ENCODE measurements around the gene TEAD3.
"Not testable (repeated sequence)": the region's sequence is repeated elsewhere in the genome, so short reads cannot be mapped to it uniquely, and the experiment has no call there.

The TEAD3 gene

DNA sequence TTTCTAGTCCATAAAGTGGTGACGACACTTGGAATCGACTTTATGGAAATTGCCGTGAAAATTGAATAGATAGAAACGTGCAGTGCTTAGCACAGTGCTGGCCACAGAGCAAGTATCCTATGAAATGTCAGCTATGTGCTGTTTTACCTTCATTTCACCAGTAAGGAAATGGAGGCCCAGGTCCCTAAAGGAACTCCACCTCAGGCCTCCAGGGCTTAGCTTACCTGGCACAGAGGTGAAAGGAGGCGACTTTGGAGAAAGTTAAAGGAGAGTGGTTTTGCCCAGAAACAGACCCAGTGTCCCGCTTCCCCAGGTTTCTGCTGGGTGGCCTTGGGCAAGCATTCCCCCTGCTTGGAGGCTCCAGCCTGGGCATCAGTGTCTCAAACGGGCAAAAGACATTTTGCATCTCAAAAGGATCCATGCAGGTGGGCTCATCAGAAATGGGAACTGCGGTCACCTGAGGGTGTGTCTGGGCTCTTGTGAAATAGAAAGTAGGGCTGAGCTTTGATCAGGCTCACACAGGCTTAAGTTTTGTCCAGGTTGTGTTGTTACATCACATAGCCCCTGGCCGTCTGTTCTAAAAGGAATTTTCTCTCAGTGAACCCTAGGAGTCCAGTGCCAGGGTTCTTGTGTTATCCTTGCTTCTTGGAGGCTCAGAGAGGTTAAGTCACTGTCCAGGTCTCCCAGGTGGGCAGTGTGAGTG is 22.6 kb upstream of the TEAD3 start:
- no peaks in the 10 kb centered on the region for H3K9me3 Mint-ChIP-seq
- H3K4me1 Mint-ChIP-seq (ENCODE audit: low read depth): no peaks in the 10 kb centered on the region
- H3K27me3 Mint-ChIP-seq: peaks cover 37% of the 10 kb centered on the region
- no peak overlapping the region for H3K27ac Mint-ChIP-seq
- no peak overlapping the region for H3K4me3 Mint-ChIP-seq
- intact Hi-C loops (cut with micrococcal nuclease): no loop called here
- no peaks in the 10 kb centered on the region for H3K36me3 Mint-ChIP-seq (ENCODE audit: low read depth)

- no peaks in the 10 kb centered on the region for H3K36me3 Mint-ChIP-seq (ENCODE audit: low read depth)
- peaks cover 39% of the 10 kb centered on the region for H3K27me3 Mint-ChIP-seq
- no peak overlapping the region for H3K4me3 Mint-ChIP-seq
- H3K4me1 Mint-ChIP-seq (ENCODE audit: low read depth): no peaks in the 10 kb centered on the region
- intact Hi-C loops (cut with micrococcal nuclease): no loop called here
- H3K9me3 Mint-ChIP-seq: no peaks in the 10 kb centered on the region
- no peak overlapping the region for H3K27ac Mint-ChIP-seq
Measured at GRCh38 chr6:35518566-35519312, 21.9 kb upstream of the TEAD3 start.

DNA sequence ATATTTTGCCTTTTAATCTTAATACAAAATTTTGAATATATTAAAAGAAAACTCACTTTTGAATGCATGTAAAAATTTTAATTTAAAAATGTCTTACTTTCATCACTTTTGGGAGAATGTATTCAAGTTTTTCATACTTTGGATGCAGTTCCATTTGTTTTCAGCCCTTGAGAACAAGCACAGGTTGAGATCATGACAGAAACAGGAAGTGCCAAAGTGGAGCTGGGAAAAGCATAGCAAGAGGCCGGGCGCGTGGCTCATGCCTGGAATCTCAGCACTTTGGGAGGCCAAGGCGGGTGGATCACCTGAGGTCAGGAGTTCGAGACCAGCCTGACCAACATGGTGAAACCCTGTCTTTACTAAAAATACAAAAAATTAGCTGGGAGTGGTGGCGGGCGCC is 21.1 kb upstream of the TEAD3 start:
- not testable (repeated sequence) for H3K27ac Mint-ChIP-seq

DNA sequence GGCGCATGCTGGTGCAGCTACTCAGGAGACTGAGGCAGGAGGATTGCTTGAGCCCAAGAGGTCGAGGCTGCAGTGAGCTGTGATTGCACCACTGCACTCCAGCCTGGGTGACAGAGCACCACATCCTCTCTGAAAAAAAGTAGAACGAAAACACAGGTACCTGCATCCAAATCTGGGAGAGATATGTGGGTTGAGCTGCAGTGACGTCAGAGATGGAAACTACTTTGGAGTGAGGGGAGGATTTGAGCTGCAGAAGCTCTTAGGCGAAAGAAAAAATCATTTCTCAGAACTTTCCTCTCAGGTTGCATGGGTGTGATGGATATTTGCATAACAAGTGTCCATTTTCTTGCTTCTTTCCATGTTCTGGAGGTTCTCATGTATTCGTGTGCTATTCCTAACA is 19.8 kb upstream of the TEAD3 start:
- H3K36me3 Mint-ChIP-seq (ENCODE audit: low read depth): no peaks in the 10 kb centered on the region
- H3K4me1 Mint-ChIP-seq (ENCODE audit: low read depth): no peaks in the 10 kb centered on the region
- no peak overlapping the region for H3K27ac Mint-ChIP-seq
- no peaks in the 10 kb centered on the region for H3K9me3 Mint-ChIP-seq
- intact Hi-C loops (cut with micrococcal nuclease): no loop called here
- H3K27me3 Mint-ChIP-seq: peaks cover 48% of the 10 kb centered on the region
- no peak overlapping the region for H3K4me3 Mint-ChIP-seq

More for the DNA sequence above, 21.1 kb upstream of the TEAD3 start:
- H3K4me1 Mint-ChIP-seq (ENCODE audit: low read depth); H3K9me3 Mint-ChIP-seq; H3K4me3 Mint-ChIP-seq; H3K36me3 Mint-ChIP-seq (ENCODE audit: low read depth); intact Hi-C loops (cut with micrococcal nuclease): not testable (repeated sequence)
- peaks cover 43% of the 10 kb centered on the region for H3K27me3 Mint-ChIP-seq

GRCh38 chr6:35515939-35516338 is 19.1 kb upstream of the TEAD3 start:
- peaks cover 54% of the 10 kb centered on the region for H3K27me3 Mint-ChIP-seq
- H3K4me1 Mint-ChIP-seq (ENCODE audit: low read depth); H3K9me3 Mint-ChIP-seq; H3K4me3 Mint-ChIP-seq; intact Hi-C loops (cut with micrococcal nuclease); H3K36me3 Mint-ChIP-seq (ENCODE audit: low read depth); H3K27ac Mint-ChIP-seq: not testable (repeated sequence)

DNA sequence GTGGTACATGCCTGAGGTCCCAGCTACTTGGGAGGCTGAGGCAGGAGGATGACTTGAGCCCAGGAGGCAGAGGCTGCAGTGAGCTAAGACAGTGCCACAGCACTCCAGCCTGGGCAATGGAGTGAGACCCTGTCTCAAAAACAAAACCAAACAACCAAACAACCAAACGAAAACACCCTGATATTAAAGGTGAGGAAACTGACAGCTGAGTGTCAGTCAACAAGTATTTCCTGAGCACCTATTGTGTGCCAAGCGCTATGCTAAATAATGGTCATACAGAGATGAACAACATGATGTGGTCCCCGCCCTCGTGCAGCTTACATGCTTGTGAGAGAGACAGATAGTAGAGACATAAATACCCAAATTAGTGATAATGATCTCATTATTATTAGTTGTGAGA is 17.7 kb upstream of the TEAD3 start:
- intact Hi-C loops (cut with micrococcal nuclease): no loop called here
- H3K9me3 Mint-ChIP-seq: no peaks in the 10 kb centered on the region
- H3K4me1 Mint-ChIP-seq (ENCODE audit: low read depth): peaks cover 8% of the 10 kb centered on the region
- no peak overlapping the region for H3K27ac Mint-ChIP-seq
- no peak overlapping the region for H3K4me3 Mint-ChIP-seq
- no peaks in the 10 kb centered on the region for H3K36me3 Mint-ChIP-seq (ENCODE audit: low read depth)
- H3K27me3 Mint-ChIP-seq: peaks cover 56% of the 10 kb centered on the region

DNA sequence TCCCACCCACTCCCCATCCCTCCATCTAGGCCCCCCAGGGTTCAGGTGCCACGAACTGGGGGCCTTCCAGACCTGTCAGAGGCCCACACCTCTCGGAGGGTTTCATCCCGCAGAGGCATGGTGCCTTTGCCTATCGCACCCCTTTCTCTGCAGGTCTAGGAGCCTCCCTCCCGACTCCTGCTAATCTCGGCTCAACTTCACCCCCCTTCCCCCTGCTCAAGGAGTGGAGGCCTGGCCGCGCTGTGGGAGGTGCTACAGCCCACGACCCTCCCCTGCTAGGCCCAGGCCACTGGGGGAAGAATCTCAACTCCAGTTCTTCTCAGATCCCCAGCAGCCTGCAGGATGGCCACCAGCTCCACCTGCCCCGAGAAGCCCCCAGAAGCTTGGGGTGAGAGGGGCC is 15.9 kb upstream of the TEAD3 start, which contains the start of gene TULP1:
Gene TULP1 (minus strand): TSS at position 157 of the 400 bp plus-strand sequence. CDS start 38 bp downstream, at position 119.
- peaks cover 8% of the 10 kb centered on the region for H3K4me1 Mint-ChIP-seq (ENCODE audit: low read depth)
- peaks cover 69% of the 10 kb centered on the region for H3K27me3 Mint-ChIP-seq
- no peaks in the 10 kb centered on the region for H3K9me3 Mint-ChIP-seq
- H3K27ac Mint-ChIP-seq: no peak within 1 kb of the TSS
- H3K36me3 Mint-ChIP-seq (ENCODE audit: low read depth): no peaks in the 10 kb centered on the region
- no peak within 1 kb of the TSS for H3K4me3 Mint-ChIP-seq
- intact Hi-C loops (cut with micrococcal nuclease): no loop called here

DNA sequence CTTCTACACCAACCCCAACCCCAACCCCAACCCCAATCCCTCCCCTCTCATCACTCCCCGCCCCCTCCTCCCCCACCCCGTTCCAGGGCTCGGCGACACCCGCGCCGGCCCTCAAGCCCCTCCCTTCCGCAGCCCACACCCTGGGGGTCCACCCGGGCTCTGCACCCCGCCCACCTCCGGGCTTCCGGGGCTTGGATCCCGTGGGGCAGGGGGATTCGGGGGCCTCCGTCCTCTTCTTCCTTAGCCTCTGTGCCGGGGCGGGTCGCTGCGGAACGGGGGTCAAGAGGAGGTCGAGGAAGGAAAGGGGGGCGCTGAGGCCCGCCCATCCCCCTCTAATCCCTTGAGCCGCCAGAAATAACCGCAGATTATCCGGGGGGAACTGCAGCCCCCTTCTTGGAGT is 15.1 kb upstream of the TEAD3 start:
- Mint-ChIP-seq H3K27ac (no peak overlapping the region), H3K4me1 (ENCODE audit: low read depth) (peaks cover 8% of the 10 kb centered on the region), H3K27me3 (peaks cover 73% of the 10 kb centered on the region), H3K4me3 (no peak overlapping the region), H3K9me3 (no peaks in the 10 kb centered on the region), H3K36me3 (ENCODE audit: low read depth) (no peaks in the 10 kb centered on the region)
- intact Hi-C loops (cut with micrococcal nuclease): no loop called here

- no peak overlapping the region for H3K27ac Mint-ChIP-seq
- intact Hi-C loops (cut with micrococcal nuclease): no loop called here
Measured at GRCh38 chr6:35511562-35511941, 14.7 kb upstream of the TEAD3 start.

DNA sequence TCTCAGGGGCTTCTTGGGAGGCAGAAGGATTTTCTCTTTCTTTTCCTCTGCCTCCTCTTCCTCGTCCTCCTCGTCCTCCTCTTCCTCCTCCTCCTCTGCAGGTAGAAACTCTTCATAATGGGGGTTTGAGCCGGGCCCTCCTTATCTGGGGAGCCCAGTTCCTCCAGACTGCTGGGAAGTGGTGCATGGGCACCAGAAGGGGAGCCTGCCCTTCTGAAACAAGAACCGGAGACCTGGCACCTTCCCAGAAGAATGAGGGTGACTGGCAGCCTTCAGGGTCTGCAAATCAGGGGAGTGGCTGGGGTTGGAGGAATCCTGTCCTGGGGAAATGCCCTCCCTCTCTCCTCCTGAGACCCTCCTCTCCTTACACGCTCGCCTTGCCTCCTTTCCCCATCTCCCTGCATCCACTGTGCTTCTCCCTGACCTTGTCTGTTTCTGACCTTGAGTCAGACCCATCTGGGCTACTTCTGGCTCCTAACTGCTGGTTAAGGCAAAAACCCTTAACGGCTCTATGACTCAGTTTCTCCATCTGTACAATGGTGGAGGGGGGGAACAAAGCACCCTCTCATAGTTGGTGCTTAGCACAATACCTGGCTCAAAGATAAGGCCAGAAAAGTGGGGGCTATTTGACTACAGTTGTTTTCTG is 14.2 kb upstream of the TEAD3 start:
- H3K9me3 Mint-ChIP-seq: no peaks in the 10 kb centered on the region
- H3K27me3 Mint-ChIP-seq: peaks cover 77% of the 10 kb centered on the region
- H3K4me3 Mint-ChIP-seq: no peak overlapping the region
- H3K27ac Mint-ChIP-seq: no peak overlapping the region
- intact Hi-C loops (cut with micrococcal nuclease): no loop called here
- no peaks in the 10 kb centered on the region for H3K36me3 Mint-ChIP-seq (ENCODE audit: low read depth)
- peaks cover 8% of the 10 kb centered on the region for H3K4me1 Mint-ChIP-seq (ENCODE audit: low read depth)

More at GRCh38 chr6:35511562-35511941, 14.7 kb upstream of the TEAD3 start:
- no peaks in the 10 kb centered on the region for H3K9me3 Mint-ChIP-seq
- no peaks in the 10 kb centered on the region for H3K36me3 Mint-ChIP-seq (ENCODE audit: low read depth)
- H3K4me3 Mint-ChIP-seq: no peak overlapping the region
- peaks cover 74% of the 10 kb centered on the region for H3K27me3 Mint-ChIP-seq
- H3K4me1 Mint-ChIP-seq (ENCODE audit: low read depth): peaks cover 8% of the 10 kb centered on the region

DNA sequence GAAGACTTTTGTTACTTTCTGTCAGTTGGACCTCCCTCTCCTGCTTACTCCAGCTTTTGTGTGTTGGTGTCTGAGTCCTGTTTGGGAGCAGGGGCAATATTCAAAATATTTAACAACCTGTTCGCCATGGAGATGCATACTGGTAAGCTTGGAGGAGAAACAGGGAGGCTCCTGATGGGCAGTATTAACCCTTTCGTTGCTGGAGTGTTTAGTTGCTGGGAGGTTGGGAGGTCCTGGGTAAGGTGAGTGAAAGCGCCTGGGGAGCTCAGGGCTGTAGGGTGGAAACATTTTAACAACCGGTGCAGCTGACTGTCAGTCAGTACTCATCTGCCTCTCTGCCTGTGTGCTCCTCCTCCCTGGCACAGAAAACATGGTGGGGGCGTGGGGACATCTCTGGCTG is 11.7 kb upstream of the TEAD3 start:
- Mint-ChIP-seq H3K27ac (no peak overlapping the region), H3K4me1 (ENCODE audit: low read depth) (peaks cover 8% of the 10 kb centered on the region), H3K27me3 (peaks cover 80% of the 10 kb centered on the region), H3K36me3 (ENCODE audit: low read depth) (no peaks in the 10 kb centered on the region), H3K9me3 (no peaks in the 10 kb centered on the region), H3K4me3 (no peak overlapping the region)
- intact Hi-C loops (cut with micrococcal nuclease): no loop called here

DNA sequence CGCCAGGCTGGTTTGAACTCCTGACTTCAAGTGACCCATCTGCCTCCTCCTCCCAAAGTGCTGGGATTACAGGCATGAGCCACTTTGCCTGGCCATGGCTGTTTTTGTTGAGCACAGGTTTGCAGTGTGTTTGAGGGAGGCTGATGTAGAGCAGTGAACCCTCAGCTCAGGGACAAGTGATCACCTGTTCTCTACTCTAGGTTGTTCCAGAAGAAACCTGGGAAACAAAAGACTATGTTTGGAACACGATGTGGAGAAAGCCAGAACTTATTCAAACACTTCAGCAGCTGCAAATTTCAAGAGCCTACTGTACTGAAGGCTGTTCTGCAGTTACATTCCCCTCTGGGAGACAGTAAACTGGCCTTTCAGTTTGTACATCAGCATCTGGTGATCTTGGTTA is 11.1 kb upstream of the TEAD3 start:
- Mint-ChIP-seq H3K27ac (no peak overlapping the region), H3K9me3 (no peaks in the 10 kb centered on the region), H3K27me3 (peaks cover 82% of the 10 kb centered on the region), H3K4me3 (no peak overlapping the region), H3K4me1 (ENCODE audit: low read depth) (peaks cover 8% of the 10 kb centered on the region), H3K36me3 (ENCODE audit: low read depth) (no peaks in the 10 kb centered on the region)
- intact Hi-C loops (cut with micrococcal nuclease): no loop called here

DNA sequence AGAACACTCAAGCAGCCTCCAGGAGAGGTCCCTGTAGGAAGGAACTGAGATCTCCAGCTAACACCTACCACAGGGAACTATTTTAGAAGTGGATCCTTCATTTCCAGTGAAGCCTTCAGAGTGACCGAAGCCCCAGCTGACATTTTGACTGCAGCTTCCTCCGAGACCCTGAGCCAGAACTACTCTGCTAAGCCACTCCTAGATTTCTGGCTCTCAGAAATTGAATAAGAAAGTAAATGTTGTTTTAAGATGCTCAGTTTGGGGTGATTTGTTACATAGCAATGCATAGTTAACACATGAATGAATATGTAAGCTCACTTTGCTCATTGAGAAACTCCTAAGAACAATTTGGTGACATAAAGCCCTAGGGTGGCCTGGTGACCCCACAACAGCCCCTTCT is 10.3 kb upstream of the TEAD3 start:
- intact Hi-C loops (cut with micrococcal nuclease): no loop called here
- Mint-ChIP-seq H3K27ac (no peak overlapping the region), H3K27me3 (peaks cover 83% of the 10 kb centered on the region), H3K36me3 (ENCODE audit: low read depth) (no peaks in the 10 kb centered on the region), H3K9me3 (no peaks in the 10 kb centered on the region), H3K4me3 (no peak overlapping the region), H3K4me1 (ENCODE audit: low read depth) (peaks cover 8% of the 10 kb centered on the region)

DNA sequence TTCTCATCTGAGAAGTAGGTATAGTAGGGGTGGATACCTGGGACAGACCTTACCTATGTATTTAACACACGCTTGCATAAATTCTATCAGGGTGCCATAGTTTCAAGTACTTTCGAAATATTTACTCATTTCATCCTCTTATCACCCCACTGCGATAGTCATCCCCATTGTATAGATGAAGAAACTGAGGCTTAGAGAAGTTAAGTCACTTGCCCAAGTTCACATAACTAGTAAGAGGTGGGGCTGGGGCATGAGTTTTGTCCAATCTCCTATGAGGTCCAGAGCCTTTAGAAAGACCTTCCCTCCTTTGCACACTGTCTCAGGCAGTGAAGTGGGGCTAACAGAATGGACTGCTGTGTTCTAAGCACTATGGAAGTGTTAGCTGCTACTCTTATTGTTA is 9.7 kb upstream of the TEAD3 start:
- H3K27ac Mint-ChIP-seq: no peak overlapping the region
- H3K4me3 Mint-ChIP-seq: no peak overlapping the region
- no peaks in the 10 kb centered on the region for H3K36me3 Mint-ChIP-seq (ENCODE audit: low read depth)
- no peaks in the 10 kb centered on the region for H3K9me3 Mint-ChIP-seq
- peaks cover 83% of the 10 kb centered on the region for H3K27me3 Mint-ChIP-seq
- peaks cover 8% of the 10 kb centered on the region for H3K4me1 Mint-ChIP-seq (ENCODE audit: low read depth)
- intact Hi-C loops (cut with micrococcal nuclease): no loop called here
